DMS 273 (cell line): ENCODE data around the gene ALPK3.

Experiments
- DNase-seq: peaks from one replicate; lab custom pipeline; 2025; ENCODE audit not compliant: unreplicated experiment; lab: John Stamatoyannopoulos, UW

The ALPK3 gene, protein sequence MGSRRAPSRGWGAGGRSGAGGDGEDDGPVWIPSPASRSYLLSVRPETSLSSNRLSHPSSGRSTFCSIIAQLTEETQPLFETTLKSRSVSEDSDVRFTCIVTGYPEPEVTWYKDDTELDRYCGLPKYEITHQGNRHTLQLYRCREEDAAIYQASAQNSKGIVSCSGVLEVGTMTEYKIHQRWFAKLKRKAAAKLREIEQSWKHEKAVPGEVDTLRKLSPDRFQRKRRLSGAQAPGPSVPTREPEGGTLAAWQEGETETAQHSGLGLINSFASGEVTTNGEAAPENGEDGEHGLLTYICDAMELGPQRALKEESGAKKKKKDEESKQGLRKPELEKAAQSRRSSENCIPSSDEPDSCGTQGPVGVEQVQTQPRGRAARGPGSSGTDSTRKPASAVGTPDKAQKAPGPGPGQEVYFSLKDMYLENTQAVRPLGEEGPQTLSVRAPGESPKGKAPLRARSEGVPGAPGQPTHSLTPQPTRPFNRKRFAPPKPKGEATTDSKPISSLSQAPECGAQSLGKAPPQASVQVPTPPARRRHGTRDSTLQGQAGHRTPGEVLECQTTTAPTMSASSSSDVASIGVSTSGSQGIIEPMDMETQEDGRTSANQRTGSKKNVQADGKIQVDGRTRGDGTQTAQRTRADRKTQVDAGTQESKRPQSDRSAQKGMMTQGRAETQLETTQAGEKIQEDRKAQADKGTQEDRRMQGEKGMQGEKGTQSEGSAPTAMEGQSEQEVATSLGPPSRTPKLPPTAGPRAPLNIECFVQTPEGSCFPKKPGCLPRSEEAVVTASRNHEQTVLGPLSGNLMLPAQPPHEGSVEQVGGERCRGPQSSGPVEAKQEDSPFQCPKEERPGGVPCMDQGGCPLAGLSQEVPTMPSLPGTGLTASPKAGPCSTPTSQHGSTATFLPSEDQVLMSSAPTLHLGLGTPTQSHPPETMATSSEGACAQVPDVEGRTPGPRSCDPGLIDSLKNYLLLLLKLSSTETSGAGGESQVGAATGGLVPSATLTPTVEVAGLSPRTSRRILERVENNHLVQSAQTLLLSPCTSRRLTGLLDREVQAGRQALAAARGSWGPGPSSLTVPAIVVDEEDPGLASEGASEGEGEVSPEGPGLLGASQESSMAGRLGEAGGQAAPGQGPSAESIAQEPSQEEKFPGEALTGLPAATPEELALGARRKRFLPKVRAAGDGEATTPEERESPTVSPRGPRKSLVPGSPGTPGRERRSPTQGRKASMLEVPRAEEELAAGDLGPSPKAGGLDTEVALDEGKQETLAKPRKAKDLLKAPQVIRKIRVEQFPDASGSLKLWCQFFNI (N-terminal part only)

DNA sequence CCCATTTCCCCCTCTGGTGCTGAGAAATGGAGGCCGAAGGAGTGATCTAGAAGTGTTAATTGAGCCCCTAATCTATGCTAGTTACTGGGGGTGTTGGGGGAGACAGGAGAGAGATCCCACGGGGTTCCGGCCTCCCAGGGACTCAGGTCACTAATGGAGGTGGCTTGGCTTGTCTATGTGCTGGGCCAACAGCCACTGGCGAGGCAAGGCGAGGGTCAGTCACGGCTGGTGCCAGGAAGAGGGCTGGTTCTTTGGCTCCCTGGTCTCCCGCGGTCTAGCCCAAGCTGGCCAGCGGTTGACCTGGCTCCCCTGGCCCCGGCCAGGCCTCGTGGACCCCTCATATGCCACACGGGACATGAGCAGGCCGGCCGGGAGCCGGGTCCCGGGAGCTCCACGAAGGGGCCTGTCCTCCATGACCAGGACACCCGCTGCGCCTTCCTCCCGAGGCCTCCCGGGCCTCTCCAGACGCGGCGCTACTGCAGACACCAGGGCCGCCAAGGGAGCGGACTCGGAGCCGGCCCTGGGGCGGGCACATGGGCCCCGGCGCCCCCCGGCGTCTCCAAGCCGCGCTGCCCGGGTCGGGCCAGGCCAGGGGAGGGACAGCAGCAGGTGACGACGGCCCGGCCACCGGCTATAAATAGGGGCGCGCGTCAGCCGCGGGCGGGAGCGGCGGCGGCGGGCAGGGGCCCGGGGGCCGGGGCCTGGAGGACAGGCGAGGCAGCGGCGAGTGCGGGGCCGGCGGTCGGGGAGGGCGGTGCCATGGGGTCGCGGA is at the start of gene ALPK3:
TSS of gene ALPK3 (plus strand) at position 663 of the 772 bp plus-strand sequence. CDS start at position 760, 97 bp downstream.
- no peak for DNase-seq

DNA sequence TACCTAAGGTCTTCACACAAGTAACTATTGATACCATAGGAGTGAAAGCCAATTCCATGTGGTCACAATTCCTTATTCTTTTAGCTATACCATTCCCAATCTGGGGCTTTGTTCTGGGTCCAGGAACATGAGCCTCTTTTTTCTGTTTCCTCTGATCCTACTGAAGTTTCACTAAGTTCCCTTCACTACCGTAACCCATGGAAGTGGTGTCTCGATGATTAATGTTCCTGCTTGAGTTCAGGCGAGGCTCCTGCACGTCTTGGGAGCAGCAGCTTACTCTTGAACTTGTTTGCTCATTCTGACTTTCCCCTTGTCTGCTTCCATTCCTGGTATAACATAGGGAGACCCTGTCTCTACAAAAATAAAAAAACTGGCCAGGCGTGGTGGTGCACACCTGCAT is 45.1 kb upstream of the ALPK3 start:
- DNase-seq: no peak

DNA sequence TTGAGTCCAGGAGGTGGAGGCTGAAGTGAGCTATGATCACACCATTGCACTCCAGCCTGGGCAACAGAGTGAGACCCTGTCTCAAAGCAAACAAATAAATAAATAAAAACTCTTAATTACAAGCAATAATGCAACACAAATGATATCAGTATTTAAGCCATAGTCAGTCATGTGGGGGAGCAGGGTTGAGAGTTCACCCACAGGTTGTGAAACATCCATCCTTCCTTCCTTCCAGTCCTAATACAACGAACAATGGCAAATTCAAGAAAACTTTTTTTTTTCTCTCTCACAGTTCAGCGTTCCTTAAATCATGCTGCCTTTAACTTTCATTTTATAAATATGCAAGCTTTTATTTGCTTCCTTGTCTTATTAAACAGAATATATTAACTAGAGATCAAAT is 44.7 kb upstream of the ALPK3 start:
- DNase-seq: no peak

DNA sequence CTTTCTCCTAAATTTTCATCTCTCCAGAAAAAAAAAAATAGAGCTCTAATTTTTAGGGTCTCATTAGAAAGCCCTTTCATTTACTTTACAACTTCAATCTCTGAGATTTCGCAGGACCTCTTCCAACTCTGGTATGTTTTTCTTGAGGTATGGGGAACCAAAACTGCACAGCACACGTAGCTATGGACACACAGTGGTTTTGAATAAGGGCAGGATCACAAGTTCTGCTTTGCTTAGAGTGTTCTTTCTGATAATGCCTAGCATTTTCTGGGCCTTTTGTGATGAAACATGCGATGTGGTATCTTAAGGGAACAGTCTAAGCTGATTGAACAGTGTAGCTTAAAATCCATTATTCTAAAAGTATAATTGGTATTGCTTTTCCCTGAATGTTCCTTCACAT is 43.4 kb upstream of the ALPK3 start:
- DNase-seq: no peak

DNA sequence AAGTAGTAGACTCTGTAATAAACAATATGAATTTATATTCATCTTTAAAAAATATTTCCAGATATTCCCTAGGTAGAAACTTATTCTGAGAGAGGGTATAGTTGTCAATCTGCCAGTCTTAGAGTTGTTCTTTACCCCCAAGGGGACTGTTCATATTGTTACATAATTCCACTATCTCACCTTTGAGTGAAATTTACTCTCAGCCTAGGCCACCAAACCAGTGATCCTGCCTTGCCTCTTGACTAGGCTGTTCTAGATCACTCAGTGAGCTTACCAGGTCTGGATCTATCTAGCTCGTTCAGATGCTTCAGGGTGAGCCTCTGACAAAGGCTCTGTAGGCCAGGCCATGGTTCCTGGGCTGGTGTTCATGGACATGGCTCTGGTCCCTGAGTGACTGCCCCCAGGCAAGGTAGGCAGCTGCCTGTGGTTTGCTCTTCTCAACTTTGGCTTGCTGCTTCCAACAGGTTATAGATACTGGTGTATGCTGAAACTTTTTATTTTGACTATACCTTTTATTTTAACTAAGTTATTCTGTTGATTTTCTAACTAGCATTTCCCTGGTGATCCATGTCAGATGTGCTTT is 41.2 kb upstream of the ALPK3 start:
- DNase-seq: no peak

DNA sequence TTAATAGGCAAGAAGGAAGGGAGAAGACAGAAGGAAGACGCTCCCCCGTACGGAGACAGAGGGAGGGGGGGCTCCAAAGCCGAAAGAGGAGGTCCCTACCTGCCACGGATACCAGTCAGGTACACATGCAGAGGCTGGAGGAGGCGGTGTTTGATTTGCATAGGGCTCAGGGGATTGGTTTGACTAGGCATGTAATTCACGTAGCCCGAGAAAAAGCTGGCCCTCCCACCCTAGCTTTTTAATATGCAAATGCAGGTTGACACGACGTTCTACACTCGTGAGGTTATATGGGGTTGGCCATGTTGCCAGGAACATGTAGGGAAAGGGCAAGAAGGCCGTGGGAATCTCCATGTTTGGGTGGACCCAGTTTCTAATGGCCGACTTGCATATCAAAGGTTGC is 39.0 kb upstream of the ALPK3 start:
- DNase-seq: no peak

DNA sequence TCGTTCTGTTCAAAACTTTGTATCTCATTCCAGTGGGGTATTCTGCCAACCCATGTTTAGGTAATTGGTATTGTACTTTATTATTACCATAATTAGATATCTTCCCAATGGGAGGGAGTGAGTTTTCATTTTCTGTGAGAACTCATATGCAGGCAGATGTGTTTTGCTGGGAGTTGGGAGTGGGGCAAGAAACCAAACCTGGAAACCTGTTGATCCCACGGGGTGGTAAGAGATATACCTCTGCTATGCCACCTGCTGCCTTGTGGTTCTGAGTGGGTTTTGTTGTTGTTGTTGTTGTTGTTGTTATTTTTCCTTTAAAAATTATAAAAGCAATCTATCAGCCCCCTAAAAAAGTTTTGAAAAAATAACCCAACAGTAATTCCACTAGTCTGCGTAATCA is 36.7 kb upstream of the ALPK3 start:
- DNase-seq: no peak

DNA sequence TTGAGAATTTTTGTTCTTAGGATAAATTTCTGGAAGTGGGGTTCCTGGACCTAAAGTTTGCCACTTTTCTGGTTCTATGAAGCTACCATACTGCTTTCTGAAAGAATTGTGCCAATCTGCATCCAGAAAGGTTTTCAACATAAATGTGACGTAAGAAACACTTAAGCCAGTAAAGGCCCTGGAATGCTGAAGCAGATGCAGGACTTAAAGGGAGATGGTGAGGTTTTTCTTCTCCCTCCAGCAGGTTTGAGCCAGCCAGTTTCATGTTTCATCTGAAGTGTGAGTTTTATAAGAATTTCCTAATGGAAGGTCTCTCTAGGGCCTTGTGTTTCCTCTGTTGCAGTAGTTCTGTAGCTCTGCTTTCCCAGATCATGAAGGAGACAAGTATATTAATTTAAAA is 35.7 kb upstream of the ALPK3 start:
- no peak for DNase-seq

DNA sequence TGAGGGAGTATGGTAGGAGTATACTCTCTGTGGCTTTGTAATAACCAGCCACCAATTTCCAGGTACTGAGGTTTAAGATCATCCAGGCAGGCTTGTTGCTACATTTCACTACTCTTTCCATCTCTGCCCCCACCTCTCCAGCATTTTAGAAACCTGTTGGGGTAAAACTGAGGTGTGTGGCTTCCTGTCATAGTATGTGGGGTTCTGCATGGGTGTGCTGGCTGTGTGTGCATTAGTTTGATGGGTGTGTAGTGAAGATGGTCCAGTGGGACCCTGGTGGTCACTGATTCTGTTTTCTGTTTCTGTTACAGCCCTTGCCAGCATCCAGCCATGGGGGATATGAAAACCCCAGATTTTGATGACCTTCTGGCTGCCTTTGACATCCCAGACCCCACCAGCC is 34.8 kb upstream of the ALPK3 start:
- no peak for DNase-seq

DNA sequence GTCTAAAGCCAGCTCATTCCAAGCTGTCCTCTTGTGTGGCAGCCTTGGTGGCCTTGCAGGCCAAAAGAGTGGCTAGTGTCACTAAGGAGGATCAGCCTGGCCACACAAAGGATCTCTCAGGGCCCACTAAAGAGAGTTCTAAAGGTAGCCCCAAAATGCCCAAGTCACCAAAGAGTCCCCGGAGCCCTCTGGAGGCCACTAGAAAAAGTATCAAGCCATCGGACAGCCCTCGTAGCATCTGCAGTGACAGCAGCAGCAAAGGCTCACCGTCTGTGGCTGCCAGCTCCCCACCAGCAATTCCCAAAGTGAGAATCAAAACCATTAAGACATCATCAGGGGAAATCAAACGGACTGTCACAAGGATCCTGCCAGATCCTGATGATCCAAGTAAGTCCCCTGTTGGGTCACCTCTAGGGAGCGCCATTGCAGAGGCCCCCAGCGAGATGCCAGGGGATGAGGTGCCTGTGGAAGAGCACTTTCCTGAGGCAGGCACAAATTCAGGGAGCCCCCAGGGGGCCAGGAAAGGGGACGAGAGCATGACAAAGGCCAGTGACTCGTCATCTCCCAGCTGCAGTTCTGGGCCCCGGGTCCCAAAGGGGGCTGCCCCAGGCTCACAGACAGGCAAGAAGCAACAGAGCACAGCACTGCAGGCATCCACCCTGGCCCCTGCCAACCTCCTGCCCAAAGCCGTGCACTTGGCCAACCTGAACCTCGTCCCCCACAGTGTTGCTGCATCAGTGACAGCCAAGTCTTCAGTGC is 33.5 kb upstream of the ALPK3 start:
- DNase-seq: no peak

DNA sequence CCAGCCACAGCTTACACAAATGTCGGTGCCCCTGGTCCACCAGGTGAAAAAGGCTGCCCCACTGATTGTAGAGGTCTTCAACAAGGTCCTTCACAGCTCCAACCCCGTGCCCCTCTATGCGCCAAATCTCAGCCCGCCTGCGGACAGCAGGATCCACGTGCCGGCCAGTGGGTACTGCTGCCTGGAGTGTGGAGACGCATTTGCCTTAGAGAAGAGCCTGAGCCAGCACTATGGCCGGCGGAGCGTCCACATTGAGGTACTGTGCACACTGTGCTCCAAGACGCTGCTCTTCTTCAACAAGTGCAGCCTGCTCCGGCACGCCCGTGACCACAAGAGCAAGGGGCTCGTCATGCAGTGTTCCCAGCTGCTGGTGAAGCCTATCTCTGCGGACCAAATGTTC is 32.9 kb upstream of the ALPK3 start:
- DNase-seq: no peak

DNA sequence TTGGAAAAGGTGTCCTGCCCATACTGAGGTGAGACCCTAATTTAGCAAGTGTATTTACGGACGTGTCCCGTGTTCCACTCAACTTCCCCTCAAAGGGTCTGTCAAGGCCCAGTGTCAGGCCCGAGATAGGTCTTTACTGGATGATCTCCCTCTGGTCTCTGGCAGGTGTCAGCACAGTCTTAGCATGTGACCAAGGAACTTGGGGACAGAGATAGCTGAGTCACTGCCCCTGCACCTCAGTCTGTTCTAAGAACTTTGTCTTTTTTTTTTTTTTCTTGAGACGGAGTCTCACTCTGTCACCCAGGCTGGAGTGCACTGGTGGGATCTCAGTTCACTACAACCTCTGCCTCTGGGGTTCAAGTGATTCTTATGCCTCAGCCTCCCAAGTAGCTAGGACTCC is 32.1 kb upstream of the ALPK3 start:
- no peak for DNase-seq

DNA sequence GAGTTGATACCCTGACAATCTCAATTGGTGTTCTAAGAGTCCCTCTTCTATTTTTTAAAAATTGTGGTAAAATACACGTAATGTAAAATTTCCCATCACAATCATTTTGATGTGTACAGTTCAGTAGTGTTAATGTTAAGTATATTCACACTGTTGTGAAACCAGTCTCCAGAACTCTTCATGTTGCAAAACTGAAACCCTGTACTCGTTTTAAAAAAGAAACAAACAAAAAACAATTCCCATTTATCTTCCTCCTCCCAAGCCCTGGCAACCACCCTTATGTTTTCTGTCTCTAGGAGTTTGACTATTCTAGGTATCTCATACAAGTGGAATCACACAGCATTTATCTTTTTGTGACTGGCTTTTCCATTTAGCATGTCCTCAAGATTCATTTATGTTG is 28.7 kb upstream of the ALPK3 start:
- DNase-seq: no peak

DNA sequence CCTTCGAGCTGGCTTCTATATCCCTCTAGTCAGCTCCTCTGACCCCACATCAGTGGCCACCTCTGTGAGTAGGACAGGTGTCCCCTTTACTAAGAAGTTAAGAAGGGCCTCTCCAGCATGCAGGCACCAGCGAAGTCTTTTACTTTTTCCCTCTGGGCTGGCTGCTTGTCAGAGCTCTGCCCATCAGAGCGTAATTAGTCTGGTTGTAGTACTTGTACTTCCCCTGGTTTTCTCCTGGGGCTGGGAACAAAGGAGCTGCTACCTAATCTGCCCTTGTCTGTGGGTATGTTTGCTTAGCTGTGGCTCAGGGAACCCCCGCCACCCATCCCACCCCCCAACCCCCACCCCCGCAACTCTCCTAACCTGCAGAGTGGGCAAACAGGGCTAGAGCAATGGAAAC is 27.4 kb upstream of the ALPK3 start:
- no peak for DNase-seq

DNA sequence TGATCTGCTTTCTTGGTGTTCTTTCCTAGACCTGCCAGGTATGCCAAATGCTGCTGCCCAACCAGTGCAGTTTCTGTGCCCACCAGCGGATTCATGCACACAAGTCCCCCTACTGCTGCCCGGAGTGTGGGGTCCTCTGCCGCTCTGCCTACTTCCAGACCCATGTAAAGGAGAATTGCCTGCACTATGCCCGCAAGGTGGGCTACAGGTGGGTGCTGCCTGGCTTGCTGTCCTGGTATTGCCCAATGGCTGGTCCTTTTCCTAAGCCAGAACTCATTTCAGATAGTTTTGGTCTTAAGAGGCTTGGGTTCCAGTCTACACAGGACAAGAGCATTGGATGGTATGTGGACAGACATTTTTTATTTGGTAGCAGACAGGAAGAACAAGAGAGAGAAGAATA is 26.5 kb upstream of the ALPK3 start:
- no peak for DNase-seq

DNA sequence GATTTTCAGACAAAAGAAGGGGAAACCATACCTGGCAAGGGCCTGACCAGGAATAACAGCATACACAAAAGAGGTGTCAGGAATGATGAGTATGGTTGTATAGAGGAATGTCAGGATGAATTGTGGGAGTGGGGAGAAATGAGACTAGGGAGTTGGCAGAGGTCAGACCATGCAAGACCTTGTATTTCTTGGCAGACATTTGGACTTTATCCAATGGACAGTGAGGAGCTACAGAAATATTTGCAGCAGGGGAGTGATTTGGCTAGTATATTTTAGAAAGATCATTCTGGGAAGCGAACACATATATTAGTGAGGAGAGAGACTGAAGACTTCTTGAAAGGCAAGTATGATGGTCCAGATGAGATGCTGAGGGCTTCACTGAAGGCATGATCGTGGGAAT is 25.4 kb upstream of the ALPK3 start:
- DNase-seq: no peak

DNA sequence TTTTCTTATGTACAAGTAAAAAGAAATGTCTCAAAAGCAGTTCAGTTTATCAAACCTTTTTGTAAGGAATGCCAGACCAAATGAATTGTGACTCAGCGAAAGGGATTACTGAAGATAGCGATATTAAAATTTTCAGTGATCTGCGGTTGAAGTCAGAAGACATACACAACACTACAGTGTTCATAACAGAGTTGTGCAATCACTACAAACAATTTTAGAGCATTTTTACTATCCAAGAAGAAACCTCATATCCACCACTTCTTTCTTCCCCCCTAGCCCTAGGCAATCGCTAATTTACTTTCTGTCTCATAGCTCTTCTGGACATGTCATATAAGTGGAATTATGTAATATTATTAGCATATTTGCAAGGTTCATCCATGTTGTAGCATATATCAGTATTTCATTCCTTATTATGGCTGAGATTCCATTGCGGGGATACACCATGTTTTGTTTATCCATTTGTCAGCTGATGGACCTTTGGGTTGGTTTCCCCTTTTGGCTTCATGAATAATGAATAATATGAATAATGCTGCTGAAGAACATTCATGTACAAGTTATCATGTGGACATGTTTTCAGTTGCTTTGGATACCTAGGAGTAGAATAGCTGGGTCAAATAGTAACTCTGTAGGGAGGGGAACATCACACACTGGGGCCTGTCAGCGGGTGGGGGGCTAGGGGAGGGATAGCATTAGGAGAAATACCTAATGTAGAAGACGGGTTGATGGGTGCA is 23.6 kb upstream of the ALPK3 start:
- no peak for DNase-seq

DNA sequence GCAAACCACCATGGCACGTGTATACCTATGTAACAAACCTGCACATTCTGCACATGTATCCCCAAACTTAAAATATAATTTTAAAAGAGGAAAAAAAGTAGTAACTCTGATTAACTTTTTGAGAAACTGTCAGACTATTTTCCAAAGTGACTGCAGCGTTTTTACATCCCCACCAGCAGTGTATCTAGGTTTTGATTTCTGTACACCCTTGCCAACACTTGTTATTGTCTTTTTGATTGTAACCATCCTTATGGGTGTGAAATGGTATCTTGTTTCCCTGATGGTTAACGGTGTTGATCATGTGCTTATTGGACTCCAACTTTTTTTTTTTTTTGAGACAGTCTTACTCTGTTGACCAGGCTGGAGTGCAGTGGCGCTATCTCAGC is 23.0 kb upstream of the ALPK3 start:
- DNase-seq: no peak

DNA sequence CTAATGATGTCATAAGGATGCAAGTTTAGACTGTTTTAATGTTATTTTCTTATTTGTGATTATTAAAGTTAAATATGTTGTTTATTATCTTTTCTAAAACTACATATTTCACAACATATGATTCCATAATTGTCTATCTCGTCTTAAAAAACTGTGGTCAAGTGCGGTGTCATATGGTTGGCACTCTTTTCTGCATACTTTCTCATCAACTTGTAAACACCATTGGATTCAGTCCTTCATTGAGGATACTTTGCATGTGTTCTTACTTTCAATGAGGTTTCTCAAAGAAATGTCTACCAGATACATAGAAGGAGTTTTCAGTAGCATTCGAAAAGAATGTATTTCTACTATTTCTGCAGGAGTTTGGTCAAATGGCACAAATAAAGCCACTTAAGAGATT is 22.0 kb upstream of the ALPK3 start:
- no peak for DNase-seq
